Epithelial cell of proximal tubule (primary cell): ENCODE results near the gene CUL5. TPM values are rescaled to one million over a fixed set of nuclear protein-coding genes. Genes with fewer than 3 reads are reported as not detected.
A peak's percentile ranks its signal among the peaks of the same experiment; 100 is the strongest.

Experiments
- DNase-seq: peaks from one replicate; pipeline ENCODE4 v3.0.0-alpha.2; 2011; ENCODE audit warnings: low read depth
- H3K4me3 ChIP-seq: 2 replicates; pipeline ENCODE4 v1.5.1; 2011; ENCODE audit warnings: low read depth, mild to moderate bottlenecking, low read length
- CTCF ChIP-seq: conservative IDR thresholded peaks from 2 replicates; pipeline ENCODE4 v1.5.1; 2012; ENCODE audit warnings: low read depth, mild to moderate bottlenecking, low read length
- total RNA-seq: library from RNA; depleted of rRNA; stranded (reverse); fragments of >200 nt; gene quantifications from 2 replicates; pipeline ENCODE4 v1.2.3, GENCODE V29; 2015

CUL5 gene
- 16.4 and 19.0 TPM in 2 replicates for total RNA-seq

DNA sequence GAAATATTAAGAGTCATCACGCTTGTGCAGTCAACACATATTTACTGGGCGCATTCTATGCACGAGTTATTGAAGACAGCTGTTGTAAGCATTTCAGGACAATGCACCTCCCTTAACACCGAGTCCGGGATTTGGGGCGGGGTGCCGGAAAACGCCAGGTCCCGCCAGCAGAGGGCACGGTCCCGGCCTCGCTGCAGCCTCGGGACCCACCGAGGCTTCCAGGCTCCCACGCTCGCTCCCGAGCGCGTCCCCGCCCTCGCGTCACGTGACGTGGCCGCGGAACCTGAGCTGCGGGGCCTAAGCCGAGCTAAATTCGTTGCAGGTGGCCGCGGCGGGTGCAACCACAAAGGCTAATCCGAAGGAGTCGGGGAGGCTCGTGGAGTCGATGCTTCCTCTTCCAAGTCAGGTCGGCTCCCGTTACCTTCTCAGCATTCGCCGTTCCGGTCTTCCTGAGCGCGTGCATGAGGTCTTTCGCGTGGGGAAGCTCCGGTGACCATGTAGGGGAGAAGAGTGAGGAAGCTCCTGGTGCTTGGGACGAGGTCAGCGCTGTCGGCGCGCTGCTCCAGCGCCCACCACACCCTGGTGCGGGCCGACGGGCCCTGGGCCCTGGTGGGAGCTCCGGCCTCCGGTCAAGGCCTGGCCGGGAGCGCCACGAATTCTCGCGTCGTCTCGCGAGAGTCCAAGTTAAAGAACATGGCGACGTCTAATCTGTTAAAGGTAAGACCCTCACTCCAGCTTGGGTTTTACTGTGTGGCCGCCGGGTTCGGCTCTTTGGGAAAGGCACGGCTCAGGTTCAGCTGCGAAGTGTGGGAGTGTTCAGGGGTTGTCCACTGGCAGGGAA, at the start of gene CUL5:
Gene CUL5, plus strand, starts transcription at position 243 of the 841 bp plus-strand sequence. Its CDS starts 451 bp downstream, at position 694.
- peak; percentile 83 for TF ChIP-seq CTCF
- DNase-seq = no peak
- peak within 1 kb of the TSS; percentile 76 for H3K4me3 ChIP-seq

GRCh38 chr11:107961480-107961879, 47.2 kb upstream of the CUL5 start:
- H3K4me3 ChIP-seq = no peak overlapping the region
- TF ChIP-seq CTCF = no peak
- DNase-seq = no peak

DNA sequence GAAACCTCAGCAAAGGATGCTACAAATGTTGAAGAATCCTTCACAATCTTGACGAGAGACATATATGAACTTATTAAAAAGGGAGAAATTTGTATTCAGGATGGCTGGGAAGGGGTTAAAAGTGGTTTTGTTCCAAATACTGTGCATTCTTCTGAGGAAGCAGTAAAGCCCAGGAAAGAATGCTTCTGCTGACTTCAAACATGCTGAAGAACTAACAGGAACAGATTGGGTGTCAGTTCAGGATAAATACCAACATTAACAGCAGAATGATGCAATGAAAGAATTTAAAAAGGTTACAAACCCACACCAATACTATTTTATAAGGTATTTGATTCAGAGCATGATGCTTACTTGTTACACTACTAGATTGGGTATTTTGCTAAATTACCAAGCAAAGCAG, 46.5 kb upstream of the CUL5 start:
- no peak for DNase-seq
- H3K4me3 ChIP-seq = no peak overlapping the region
- no peak for TF ChIP-seq CTCF

- no peak for TF ChIP-seq CTCF
- DNase-seq = no peak
- H3K4me3 ChIP-seq = no peak overlapping the region
Measured at GRCh38 chr11:107963091-107963490, 45.6 kb upstream of the CUL5 start.

DNA sequence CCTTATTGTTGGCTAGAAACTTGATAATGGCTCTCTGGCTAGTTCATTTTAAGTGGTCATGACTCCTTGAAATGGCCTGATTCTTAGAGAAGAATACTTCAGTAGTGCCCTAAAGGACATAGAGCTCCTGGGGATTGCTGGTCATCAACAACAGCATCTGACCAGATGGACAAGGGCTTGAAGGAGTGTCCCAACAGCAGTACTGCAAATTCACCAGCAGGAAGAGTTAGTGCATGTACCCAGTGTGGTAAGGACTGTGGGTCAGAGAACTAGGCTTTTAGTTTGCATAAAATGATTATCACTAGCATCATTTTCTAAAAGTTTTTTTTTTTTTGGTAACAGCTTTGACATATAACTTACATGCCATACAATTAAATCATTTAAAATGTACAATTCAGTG, 39.5 kb upstream of the CUL5 start:
- no peak overlapping the region for H3K4me3 ChIP-seq
- TF ChIP-seq CTCF = peak; percentile 18
- DNase-seq = no peak

- no peak for DNase-seq
- TF ChIP-seq CTCF = no peak
- H3K4me3 ChIP-seq = no peak overlapping the region
Measured at GRCh38 chr11:107970049-107970448, 38.6 kb upstream of the CUL5 start.

DNA sequence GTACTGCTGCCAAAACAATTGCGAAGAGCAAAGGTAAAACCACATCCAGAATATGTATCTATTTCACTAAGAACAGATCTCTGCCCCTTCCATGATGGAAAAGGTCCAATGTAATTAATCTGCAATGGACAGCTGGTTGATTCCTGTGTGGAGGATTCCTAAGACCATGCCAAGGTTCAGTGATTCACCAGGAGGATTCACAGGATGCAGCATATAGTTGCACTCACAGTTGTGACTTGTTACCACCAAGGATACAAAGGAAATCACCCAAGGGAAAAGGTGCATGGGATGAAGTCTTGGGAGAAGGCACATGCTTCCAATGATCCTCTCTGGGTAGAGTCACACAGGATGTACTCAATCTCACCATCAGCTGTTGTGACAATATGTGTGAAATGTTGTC, 35.1 kb upstream of the CUL5 start:
- H3K4me3 ChIP-seq = no peak overlapping the region
- no peak for DNase-seq
- no peak for TF ChIP-seq CTCF
